Common myeloid progenitor, CD34-positive (primary cell): ENCODE measurements around the gene FNBP1.

Experiments used
- CTCF ChIA-PET: fragments of 350-600 bp; sonication (Branson Sonifier 250); formaldehyde crosslinking; loops from one replicate; lab custom pipeline; 2021; ENCODE audit warnings: antibody characterized with exemption; lab: Charles Lee
- POLR2A ChIA-PET: fragments of 350-600 bp; sonication (Branson Sonifier 250); formaldehyde crosslinking; loops from one replicate; lab custom pipeline; 2021; ENCODE audit warnings: antibody characterized with exemption; lab: Charles Lee
- DNase-seq, 3 donors: peaks; one replicate each; pipeline versions ENCODE4 v3.0.0 to v3.0.0-alpha.2; 2013
- H3K27ac ChIP-seq, 2 experiments: 1 replicate in 1 of 2; 2 replicates in 1 of 2; pipeline ENCODE4 v1.7.0; 2013; ENCODE audit warnings: inconsistent platforms in 2 of 2, low read length in 2 of 2, mild to moderate bottlenecking in 2 of 2, low read depth in 1 of 2, moderate library complexity in 1 of 2; ENCODE audit not compliant: severe bottlenecking in 2 of 2, insufficient read depth in 1 of 2, poor library complexity in 1 of 2
- H3K27me3 ChIP-seq, 5 experiments: replicated peaks in 2 of 5; 1 replicate in 3 of 5; 2 replicates in 2 of 5; pipeline versions ENCODE4 v1.6.1 to v1.7.0; 2013; ENCODE audit warnings: low read length in 4 of 5, mild to moderate bottlenecking in 2 of 5, moderate library complexity in 2 of 5, inconsistent platforms in 1 of 5; ENCODE audit not compliant: insufficient read depth in 5 of 5, control insufficient read depth in 4 of 5
- H3K36me3 ChIP-seq, 4 experiments: 1 replicate in 2 of 4; 2 replicates in 2 of 4; pipeline versions ENCODE4 v1.6.1 to v1.7.0; 2013; ENCODE audit warnings: low read length in 3 of 4, control low read depth in 1 of 4, mild to moderate bottlenecking in 1 of 4; ENCODE audit not compliant: control insufficient read depth in 4 of 4, insufficient read depth in 4 of 4
- H3K4me1 ChIP-seq, 4 experiments: 1 replicate in 3 of 4; 2 replicates in 1 of 4; pipeline versions ENCODE4 v1.6.1 to v1.7.1; 2013; ENCODE audit warnings: low read length in 3 of 4, mild to moderate bottlenecking in 3 of 4, control low read depth in 1 of 4, inconsistent platforms in 1 of 4, moderate library complexity in 1 of 4; ENCODE audit not compliant: control insufficient read depth in 4 of 4, insufficient read depth in 4 of 4; ENCODE audit errors: control extremely low read depth in 1 of 4
- H3K4me3 ChIP-seq, 7 experiments: 1 replicate in 4 of 7; 2 replicates in 3 of 7; pipeline versions ENCODE4 v1.5.1 to v1.7.0; 2013; ENCODE audit warnings: mild to moderate bottlenecking in 7 of 7, low read length in 6 of 7, moderate library complexity in 6 of 7, inconsistent platforms in 2 of 7, low read depth in 2 of 7, control low read depth in 1 of 7; ENCODE audit not compliant: insufficient read depth in 4 of 7, control insufficient read depth in 1 of 7; ENCODE audit errors: extremely low read depth in 1 of 7
- H3K9me3 ChIP-seq, 5 experiments: 1 replicate in 4 of 5; 2 replicates in 1 of 5; pipeline versions ENCODE4 v1.6.1 to v1.7.1; 2013; ENCODE audit warnings: low read length in 4 of 5, mild to moderate bottlenecking in 2 of 5, inconsistent platforms in 1 of 5, low read depth in 1 of 5, moderate library complexity in 1 of 5; ENCODE audit not compliant: control insufficient read depth in 4 of 5, insufficient read depth in 2 of 5; ENCODE audit errors: control extremely low read depth in 1 of 5
- WGBS: methylation state at CpG from one replicate; pipeline ENCODE4 v1.1.5; 2013; ENCODE audit not compliant: insufficient coverage; 5-methylcytosine and 5-hydroxymethylcytosine counted together

FNBP1 gene

DNA sequence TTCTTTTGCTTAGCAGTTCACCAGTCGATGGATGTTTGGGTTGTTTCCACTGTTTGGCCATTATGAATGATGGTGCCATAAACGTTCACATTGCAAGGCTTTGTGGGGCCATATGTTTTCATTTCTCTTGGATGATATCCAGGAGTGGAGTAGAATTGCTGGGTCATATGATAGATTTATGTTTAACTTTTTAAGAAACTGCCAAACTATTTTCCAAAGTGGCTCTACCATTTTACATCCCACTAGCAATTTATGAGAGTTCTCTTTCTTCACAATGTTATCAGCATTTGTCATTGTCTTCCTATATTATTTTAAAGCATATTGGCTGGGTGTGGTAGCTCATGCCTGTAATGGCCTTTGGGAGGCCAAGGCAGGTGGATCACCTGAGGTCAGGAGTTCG, 15.9 kb upstream of the FNBP1 start:
- POLR2A ChIA-PET, result interaction anchor here (0.7 to 1.1 kb wide), 2 partner anchors 8 to 146 kb away, joined by 3 to 6 read pairs; no protein-coding TSS in a partner anchor
- no peak overlapping the region for H3K27ac ChIP-seq
- H3K36me3 ChIP-seq, result peaks cover 0 to 6% (median 1%) of the 10 kb centered on the region in 4 experiments
- H3K9me3 ChIP-seq, result no peaks in the 10 kb centered on the region
- no peak overlapping the region for H3K4me3 ChIP-seq
- CTCF ChIA-PET, result interaction anchor here (0.7 to 4.7 kb wide), 9 partner anchors 9 to 180 kb away, joined by 3 to 29 read pairs (median 3); no protein-coding TSS in a partner anchor
- WGBS, result 0% methylated on average over 1 of the region's 3 CpGs
- H3K27me3 ChIP-seq, result no peaks in the 10 kb centered on the region
- peaks cover 3 to 26% (median 20%) of the 10 kb centered on the region in 4 experiments for H3K4me1 ChIP-seq
- DNase-seq, result no peak

DNA sequence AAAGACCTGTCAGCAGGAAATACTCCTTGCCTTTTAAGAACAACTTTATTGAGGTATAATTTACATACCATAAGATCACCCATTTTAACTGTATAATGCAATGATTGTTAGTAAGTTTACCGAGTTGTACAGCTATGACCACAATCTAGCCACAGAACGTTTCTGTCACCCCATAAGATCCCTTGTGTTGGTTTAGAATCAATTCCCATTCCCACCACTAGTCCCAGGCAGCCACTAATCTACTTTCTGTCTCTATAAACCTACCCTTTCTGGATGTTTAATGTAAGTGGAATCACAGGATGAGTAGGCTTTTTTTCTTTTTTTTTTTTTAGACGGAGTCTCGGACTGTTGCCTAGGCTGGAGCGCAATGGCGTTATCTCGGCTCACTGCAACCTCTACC, 15.2 kb upstream of the FNBP1 start:
- CTCF ChIA-PET, result interaction anchor here (0.9 to 4.7 kb wide), 4 partner anchors 10 to 41 kb away, joined by 3 to 29 read pairs (median 4); no protein-coding TSS in a partner anchor
- Histone ChIP-seq H3K4me3 (no peak overlapping the region), H3K36me3 (peaks cover 0 to 6% (median 1%) of the 10 kb centered on the region in 4 experiments), H3K9me3 (no peaks in the 10 kb centered on the region), H3K27ac (no peak overlapping the region), H3K4me1 (peaks cover 4 to 29% (median 22%) of the 10 kb centered on the region in 4 experiments), H3K27me3 (no peaks in the 10 kb centered on the region)
- peak in 2 of 3 donors; percentile 78 to 83 for DNase-seq
- POLR2A ChIA-PET, result interaction anchor here (0.6 to 1.1 kb wide), 2 partner anchors 7 to 9 kb away, joined by 3 read pairs; no protein-coding TSS in a partner anchor
- 88% methylated on average over 3 of the region's 7 CpGs for WGBS

DNA sequence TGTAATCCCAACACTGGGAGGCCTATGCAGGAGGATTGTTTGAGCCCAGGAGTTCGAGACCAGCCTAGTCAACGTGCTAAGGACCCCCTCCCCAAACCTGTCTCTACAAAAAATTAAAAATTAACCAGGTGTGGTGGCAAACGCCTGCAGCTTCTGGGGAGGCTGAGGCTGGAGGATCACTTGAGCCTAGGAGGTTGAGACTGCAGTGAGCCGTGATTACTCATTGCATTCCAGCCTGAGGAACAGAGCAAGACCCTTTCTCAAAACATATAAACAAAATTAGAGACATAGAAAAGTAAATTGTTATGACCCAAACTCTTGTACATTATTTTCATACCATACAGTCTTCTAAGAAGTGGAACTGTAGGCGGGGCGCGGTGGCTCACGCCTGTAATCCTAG, 11.8 kb upstream of the FNBP1 start:
- 100% methylated on average over 5 of the region's 8 CpGs for WGBS
- peak overlapping the region; percentile 85 to 95 for H3K27ac ChIP-seq
- peak overlapping the region in 6 of 7 experiments; percentile 87 to 98 (median 92) for H3K4me3 ChIP-seq
- ChIA-PET POLR2A (interaction anchor here (1.3 to 2.4 kb wide), 2 partner anchors 11 to 13 kb away, joined by 5 to 17 read pairs; partner anchors contain the start of gene FNBP1), CTCF (interaction anchor here (1.1 to 2.9 kb wide), 3 partner anchors 11 to 15 kb away, joined by 3 to 11 read pairs (median 3); no protein-coding TSS in a partner anchor)
- H3K9me3 ChIP-seq, result no peaks in the 10 kb centered on the region
- H3K36me3 ChIP-seq, result peaks cover 0 to 6% (median 3%) of the 10 kb centered on the region in 4 experiments
- no peaks in the 10 kb centered on the region for H3K27me3 ChIP-seq
- peaks cover 7 to 50% (median 36%) of the 10 kb centered on the region in 4 experiments for H3K4me1 ChIP-seq
- no peak for DNase-seq

DNA sequence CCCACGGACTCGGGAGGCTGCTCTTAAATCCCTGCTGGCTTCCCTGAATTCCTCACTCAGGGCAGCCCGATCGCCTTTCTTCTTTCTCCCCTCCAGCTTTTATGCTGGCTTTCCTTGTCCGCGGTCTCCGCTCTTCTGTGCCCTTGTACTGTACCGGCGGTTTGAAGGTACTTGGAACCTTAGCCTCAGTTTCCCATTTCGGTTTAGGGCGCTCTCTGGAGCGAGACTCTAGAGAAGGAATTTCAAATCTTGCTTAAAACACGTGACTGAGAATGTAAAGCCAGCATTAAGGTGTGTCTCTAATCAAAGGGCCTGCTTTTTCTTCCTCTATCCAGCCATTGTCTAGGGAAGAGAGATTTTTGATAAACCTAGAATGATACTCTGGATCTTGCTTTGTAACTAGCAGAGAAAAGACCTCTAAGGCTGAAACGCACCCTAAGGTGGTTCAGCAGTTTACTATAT, 11.4 kb upstream of the FNBP1 start:
- 3% methylated on average over 13 of the region's 14 CpGs for WGBS
- Histone ChIP-seq H3K4me3 (peak overlapping the region; percentile 87 to 98 (median 94)), H3K27me3 (no peaks in the 10 kb centered on the region), H3K9me3 (no peaks in the 10 kb centered on the region), H3K27ac (peak overlapping the region; percentile 85 to 95), H3K36me3 (peaks cover 0 to 6% (median 3%) of the 10 kb centered on the region in 4 experiments), H3K4me1 (peaks cover 7 to 50% (median 36%) of the 10 kb centered on the region in 4 experiments)
- DNase-seq, result no peak
- POLR2A ChIA-PET, result interaction anchor here (1.3 to 2.4 kb wide), 2 partner anchors 11 to 14 kb away, joined by 5 to 17 read pairs; partner anchors contain the start of gene FNBP1
- CTCF ChIA-PET, result interaction anchor here (1.1 to 2.9 kb wide), 6 partner anchors 10 to 169 kb away, joined by 3 to 11 read pairs (median 4); no protein-coding TSS in a partner anchor

DNA sequence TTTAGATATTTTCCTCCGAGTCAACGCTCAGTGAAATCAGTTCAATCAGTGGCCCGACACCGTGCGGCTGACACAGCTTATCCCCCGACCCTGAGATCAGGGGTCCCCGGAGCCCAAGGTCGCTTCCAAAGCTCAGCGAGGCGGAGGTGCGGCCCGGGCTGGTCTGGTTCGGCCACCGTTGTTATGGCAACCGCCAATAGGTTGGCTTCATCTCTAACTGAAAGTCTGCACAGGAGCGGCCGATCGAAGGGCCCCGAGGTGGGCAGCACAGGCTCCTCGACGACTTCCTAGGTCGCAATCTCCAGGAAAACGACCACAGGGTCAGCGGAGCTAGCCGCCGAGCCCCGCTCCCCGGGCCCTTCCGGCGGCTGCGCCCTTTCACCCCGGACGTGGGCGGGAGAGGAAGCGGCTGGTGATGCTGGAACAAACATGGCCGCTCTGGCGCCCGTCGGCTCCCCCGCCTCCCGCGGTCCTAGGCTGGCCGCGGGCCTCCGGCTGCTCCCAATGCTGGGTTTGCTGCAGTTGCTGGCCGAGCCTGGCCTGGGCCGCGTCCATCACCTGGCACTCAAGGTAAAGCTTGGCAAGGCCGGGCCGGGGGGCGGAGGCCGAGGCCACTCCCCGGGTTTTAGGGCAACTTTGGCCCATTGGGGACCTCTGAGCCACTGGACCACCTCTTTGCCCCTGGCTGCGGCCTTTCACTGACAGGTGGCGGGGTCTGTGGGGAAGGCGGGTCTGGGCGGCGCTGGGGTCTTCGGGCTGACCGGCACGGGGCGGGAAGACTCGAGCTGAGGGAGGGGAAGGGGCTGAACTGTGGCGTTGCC, 10.7 kb upstream of the FNBP1 start, which contains the start of gene GPR107:
GPR107 (plus strand) TSS at position 403 of the 821 bp plus-strand sequence; CDS start at position 430, 27 bp downstream.
- Histone ChIP-seq H3K4me3 (peak within 1 kb of the TSS; percentile 87 to 98 (median 94)), H3K4me1 (peaks cover 7 to 46% (median 35%) of the 10 kb centered on the region in 4 experiments), H3K27ac (peak within 1 kb of the TSS; percentile 85 to 95), H3K36me3 (peaks cover 0 to 3% (median 2%) of the 10 kb centered on the region in 4 experiments), H3K27me3 (no peaks in the 10 kb centered on the region), H3K9me3 (no peaks in the 10 kb centered on the region)
- under 1% methylated on average over 55 of the region's 64 CpGs for WGBS
- DNase-seq, result peak in 2 of 3 donors; percentile 57 to 77
- POLR2A ChIA-PET, result interaction anchor here (1.3 to 2.4 kb wide), 3 partner anchors 10 to 169 kb away, joined by 4 to 17 read pairs (median 5); partner anchors contain the start of gene FNBP1
- CTCF ChIA-PET, result interaction anchor here (0.9 to 2.9 kb wide), 10 partner anchors 9 to 169 kb away, joined by 3 to 11 read pairs (median 4); no protein-coding TSS in a partner anchor

DNA sequence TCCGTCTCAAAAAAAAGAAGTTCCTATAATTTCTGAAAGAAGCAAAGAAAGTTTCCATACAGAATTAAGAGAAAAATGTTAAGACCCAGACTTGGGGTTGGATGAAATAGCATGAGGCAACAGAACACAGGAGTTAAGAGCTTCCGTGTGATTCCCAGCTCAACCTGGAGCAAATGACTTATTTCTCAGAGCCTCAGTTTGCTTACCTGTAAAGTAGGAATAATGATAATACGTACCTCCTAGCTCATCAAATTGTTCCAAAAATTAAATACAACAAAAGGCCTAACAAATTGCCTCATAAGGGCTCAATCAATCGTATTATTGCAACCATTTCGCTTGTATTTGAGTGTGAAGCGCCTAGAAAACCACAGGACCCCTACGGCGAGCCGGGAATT, 10.1 kb upstream of the FNBP1 start:
- Histone ChIP-seq H3K36me3 (peaks cover 0 to 3% (median 0%) of the 10 kb centered on the region in 4 experiments), H3K27me3 (no peaks in the 10 kb centered on the region), H3K4me1 (peaks cover 7 to 46% (median 33%) of the 10 kb centered on the region in 4 experiments), H3K9me3 (no peaks in the 10 kb centered on the region), H3K4me3 (peak overlapping the region; percentile 87 to 98 (median 94)), H3K27ac (peak overlapping the region; percentile 85 to 95)
- WGBS, result 0% methylated on average over 7 of the region's 9 CpGs
- POLR2A ChIA-PET, result interaction anchor here (1.4 to 2.4 kb wide), 2 partner anchors 9 to 168 kb away, joined by 4 to 17 read pairs; partner anchors contain the start of gene FNBP1
- no peak for DNase-seq
- CTCF ChIA-PET, result interaction anchor here (0.9 to 2.9 kb wide), 10 partner anchors 9 to 168 kb away, joined by 3 to 11 read pairs (median 4); no protein-coding TSS in a partner anchor
